ENCODE data around the gene CDC42BPG. TPM values are rescaled to one million over a fixed set of nuclear protein-coding genes. Genes with fewer than 3 reads are reported as not detected.

Gene CDC42BPG
- total and polyA plus RNA-seq, 10 of the 15 experiments (the other 5 are each of a cell fraction or from before 2014, with no cell fraction given): 0.02 to 1.3 (median 0.09) TPM; not detected in 1

DNA sequence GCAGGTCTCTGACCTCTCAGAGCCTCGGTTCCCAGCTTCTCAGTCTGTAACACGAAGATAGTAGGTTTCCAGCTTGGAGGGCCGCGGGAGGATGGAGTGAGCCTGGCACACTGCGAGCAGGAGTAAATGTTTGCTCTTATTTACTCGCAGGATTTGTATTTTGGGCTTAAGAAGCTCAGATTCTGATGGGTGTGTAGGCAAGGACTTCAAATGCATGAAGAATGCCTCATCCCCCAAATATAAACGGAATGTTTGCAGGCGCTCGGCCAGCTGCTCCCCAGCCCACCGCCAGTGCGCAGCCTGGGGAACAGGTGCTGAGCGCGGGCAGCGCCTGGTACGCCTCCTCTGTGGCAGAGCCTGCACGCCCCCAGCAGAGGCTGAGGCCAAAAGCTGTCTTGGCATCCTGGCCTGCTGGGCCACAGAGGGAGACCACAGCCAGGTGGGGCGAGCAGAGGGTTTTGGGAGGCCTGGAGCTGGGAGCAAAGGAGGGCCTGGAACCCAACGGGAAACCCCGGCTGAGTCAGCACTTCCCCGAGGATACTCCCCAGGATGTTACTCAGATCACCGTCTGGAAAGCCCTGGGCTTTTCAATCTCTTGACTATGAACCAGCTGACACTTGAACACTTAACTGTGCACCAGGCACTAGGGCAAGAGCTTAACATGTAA, 24.6 kb upstream of the CDC42BPG start:
- Histone ChIP-seq H3K9ac (ENCODE audit: control insufficient read depth, insufficient read depth, low read length) (peak overlapping the region; percentile 73), H3K9me3 (replicated peaks; ENCODE audit: control insufficient read depth, insufficient read depth, low read length) (no peaks in the 10 kb centered on the region), H3K79me2 (ENCODE audit: control insufficient read depth, insufficient read depth, low read length) (peaks cover 89% of the 10 kb centered on the region), H3K36me3 (ENCODE audit: control insufficient read depth in 2 of 2, insufficient read depth in 2 of 2, low read length in 1 of 2) (peaks cover 17 to 30% of the 10 kb centered on the region in 2 experiments; a peak in 3 of 4 replicates), H2AFZ (ENCODE audit: control insufficient read depth, low read depth, low read length) (no peak overlapping the region), H3K4me1 (ENCODE audit: control insufficient read depth, insufficient read depth, low read length) (peaks cover 88% of the 10 kb centered on the region), H3K27ac (ENCODE audit: control insufficient read depth, insufficient read depth) (peak overlapping the region; percentile 92), H4K20me1 (ENCODE audit: control insufficient read depth, insufficient read depth) (peaks cover 3% of the 10 kb centered on the region; the same call in 1 of the 2 replicates), H3K4me3 (peak overlapping the region; percentile 62; the same call in 1 of the 2 replicates), H3K27me3 (replicated peaks in 1 of 2; ENCODE audit: control insufficient read depth in 2 of 2, insufficient read depth in 2 of 2, low read length in 1 of 2) (no peaks in the 10 kb centered on the region), H3K4me2 (ENCODE audit: control insufficient read depth, insufficient read depth) (peak overlapping the region; percentile 62)
- no peak for TF ChIP-seq GABPA (IDR thresholded peaks at IDR 0.05; ENCODE audit: low read depth)
- TF ChIP-seq, protein P1, sequence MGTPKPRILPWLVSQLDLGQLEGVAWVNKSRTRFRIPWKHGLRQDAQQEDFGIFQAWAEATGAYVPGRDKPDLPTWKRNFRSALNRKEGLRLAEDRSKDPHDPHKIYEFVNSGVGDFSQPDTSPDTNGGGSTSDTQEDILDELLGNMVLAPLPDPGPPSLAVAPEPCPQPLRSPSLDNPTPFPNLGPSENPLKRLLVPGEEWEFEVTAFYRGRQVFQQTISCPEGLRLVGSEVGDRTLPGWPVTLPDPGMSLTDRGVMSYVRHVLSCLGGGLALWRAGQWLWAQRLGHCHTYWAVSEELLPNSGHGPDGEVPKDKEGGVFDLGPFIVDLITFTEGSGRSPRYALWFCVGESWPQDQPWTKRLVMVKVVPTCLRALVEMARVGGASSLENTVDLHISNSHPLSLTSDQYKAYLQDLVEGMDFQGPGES (IDR thresholded peaks at IDR 0.05): no peak
- TF ChIP-seq CHD1 (IDR thresholded peaks at IDR 0.05; ENCODE audit: low read depth, low read length): no peak
- peak; percentile 61; the same call in 1 of the 2 replicates for TF ChIP-seq TCF3 (IDR thresholded peaks at IDR 0.05; ENCODE audit: borderline replicate concordance, insufficient read depth, low read depth, low read length)
- 0 out of 2 replicates have a peak, but pooled peaks have one; percentile 13 for TF ChIP-seq RELB (IDR thresholded peaks at IDR 0.05; ENCODE audit: low read depth)
- peak; percentile 23 for TF ChIP-seq POLR2AphosphoS5 (IDR thresholded peaks at IDR 0.05; ENCODE audit: low read length)
- no peak for TF ChIP-seq HDAC6 (IDR thresholded peaks at IDR 0.05; ENCODE audit: unreplicated experiment)
- peak; percentile 32 for TF ChIP-seq RELA (IDR thresholded peaks at IDR 0.05; ENCODE audit: borderline replicate concordance, partially characterized antibody)
- TF ChIP-seq IKZF1 (conservative IDR thresholded peaks at IDR 0.05): peak; percentile 23; the same call in 1 of the 2 replicates
- peak; percentile 50; the same call in 1 of the 2 replicates for TF ChIP-seq TCF12 (IDR thresholded peaks at IDR 0.05; ENCODE audit: low read depth, low read length)
- TF ChIP-seq NR2F1 (conservative IDR thresholded peaks at IDR 0.05): no peak
- 0 out of 2 replicates have a peak, but pooled peaks have one; percentile 39 for TF ChIP-seq SMAD5 (IDR thresholded peaks at IDR 0.05; ENCODE audit: low read depth)
- TF ChIP-seq ZBTB33 (IDR thresholded peaks at IDR 0.05): peak; percentile 75
- TF ChIP-seq EED (IDR thresholded peaks at IDR 0.05; ENCODE audit: low read depth): peak; percentile 65
- intact Hi-C loops (cut with micrococcal nuclease; ENCODE audit: unreplicated experiment) (no loop called here), in situ Hi-C loops (cut with MboI) (loop anchor here (10.0 kb wide), 1 partner anchor 556 kb away; the partner anchor contains the start of gene NEAT1)
- ChIA-PET SMC1A (ENCODE audit: uncharacterized antibody, unreplicated experiment) (interaction anchor here (2.0 to 15.0 kb wide), 4 partner anchors 10 to 25 kb away, joined by 9 to 306 read pairs (median 14); no protein-coding TSS in a partner anchor), RAD21 (ENCODE audit: unreplicated experiment) (interaction anchor here (1.0 to 15.8 kb wide), 5 partner anchors 9 to 25 kb away, joined by 3 to 316 read pairs (median 24); partner anchors contain the start of genes CDC42BPG and EHD1), POLR2A (interaction anchor here (0.5 to 24.3 kb wide), 5 partner anchors 10 to 639 kb away, joined by 3 to 620 read pairs (median 30); partner anchors contain the start of genes CDC42BPG and EHD1), CTCF (interaction anchor here (0.8 to 28.8 kb wide), 8 partner anchors 8 to 252 kb away, joined by 3 to 1208 read pairs (median 4); partner anchors contain the start of genes ARL2, CDC42BPG, EHD1 and FAU)
- no peak for FAIRE-seq
- 68% methylated on average over 21 of the region's 21 CpGs for WGBS (ENCODE audit: insufficient coverage, insufficient replicate concordance, low lambda C conversion rate, missing lambda C conversion rate)
- DNase-seq (ENCODE audit: low read depth, low spot score): no peak
- no TSS peak for BruUV-seq (replicated peaks)
- no peak for ATAC-seq
